ENCODE data around the gene TCERG1L.

TCERG1L gene

GRCh38 chr10:131231323-131231964, 80.1 kb downstream of the TCERG1L start:
- Histone ChIP-seq H3K27me3 (ENCODE audit: insufficient read depth, poor library complexity, severe bottlenecking) (no peaks in the 10 kb centered on the region), H3K4me3 (replicated peaks; ENCODE audit: insufficient read depth, low read length) (no peak overlapping the region), H3K27ac (replicated peaks) (no peak overlapping the region)
- TF ChIP-seq REST (IDR thresholded peaks at IDR 0.05; ENCODE audit: insufficient replicate concordance, low read depth), result no peak
- TF ChIP-seq CTCF (IDR thresholded peaks at IDR 0.05; ENCODE audit: insufficient read depth, low read length), result no peak
- TF ChIP-seq SPI1 (IDR thresholded peaks at IDR 0.05; ENCODE audit: borderline replicate concordance, low read depth), result no peak
- no peak for TF ChIP-seq POLR2AphosphoS5 (IDR thresholded peaks at IDR 0.05; ENCODE audit: low read depth)
- no peak for TF ChIP-seq GABPA (IDR thresholded peaks at IDR 0.05; ENCODE audit: low read depth)
- DNase-seq (ENCODE audit: low read depth in 1 of 2, low spot score in 1 of 2), result no peak

GRCh38 chr10:131230641-131231322, 80.7 kb downstream of the TCERG1L start:
- H3K27ac ChIP-seq (replicated peaks), result no peak overlapping the region
- no peak for DNase-seq (ENCODE audit: low read depth in 1 of 2, low spot score in 1 of 2)
- TF ChIP-seq POLR2AphosphoS5 (IDR thresholded peaks at IDR 0.05; ENCODE audit: low read depth), result no peak
- H3K4me3 ChIP-seq (replicated peaks; ENCODE audit: insufficient read depth, low read length), result no peak overlapping the region
- H3K27me3 ChIP-seq (ENCODE audit: insufficient read depth, poor library complexity, severe bottlenecking), result no peaks in the 10 kb centered on the region

- H3K27ac ChIP-seq (replicated peaks), result no peak overlapping the region
- no peak for DNase-seq (ENCODE audit: low read depth in 1 of 2, low spot score in 1 of 2)
- no peak for TF ChIP-seq CTCF (IDR thresholded peaks at IDR 0.05; ENCODE audit: insufficient read depth, low read length)
- no peak for TF ChIP-seq SPI1 (IDR thresholded peaks at IDR 0.05; ENCODE audit: borderline replicate concordance, low read depth)
- TF ChIP-seq POLR2AphosphoS5 (IDR thresholded peaks at IDR 0.05; ENCODE audit: low read depth), result no peak
- TF ChIP-seq REST (IDR thresholded peaks at IDR 0.05; ENCODE audit: insufficient replicate concordance, low read depth), result no peak
- TF ChIP-seq GABPA (IDR thresholded peaks at IDR 0.05; ENCODE audit: low read depth), result no peak
- no peaks in the 10 kb centered on the region for H3K27me3 ChIP-seq (ENCODE audit: insufficient read depth, poor library complexity, severe bottlenecking)
- no peak overlapping the region for H3K4me3 ChIP-seq (replicated peaks; ENCODE audit: insufficient read depth, low read length)
Observed at GRCh38 chr10:131230166-131230565, 81.4 kb downstream of the TCERG1L start.

- DNase-seq (ENCODE audit: low read depth in 1 of 2, low spot score in 1 of 2), result no peak
- Histone ChIP-seq H3K27me3 (ENCODE audit: insufficient read depth, poor library complexity, severe bottlenecking) (no peaks in the 10 kb centered on the region), H3K27ac (replicated peaks) (no peak overlapping the region), H3K4me3 (replicated peaks; ENCODE audit: insufficient read depth, low read length) (no peak overlapping the region)
- TF ChIP-seq POLR2AphosphoS5 (IDR thresholded peaks at IDR 0.05; ENCODE audit: low read depth) (no peak), SPI1 (IDR thresholded peaks at IDR 0.05; ENCODE audit: borderline replicate concordance, low read depth) (no peak), GABPA (IDR thresholded peaks at IDR 0.05; ENCODE audit: low read depth) (no peak), CTCF (IDR thresholded peaks at IDR 0.05; ENCODE audit: insufficient read depth, low read length) (no peak), REST (IDR thresholded peaks at IDR 0.05; ENCODE audit: insufficient replicate concordance, low read depth) (no peak)
Observed at GRCh38 chr10:131227163-131227740, 84.3 kb downstream of the TCERG1L start.
